Panc1 (cell line): ENCODE results near the gene SLC26A3.

Experiments used
- POLR2AphosphoS5 ChIP-seq: IDR thresholded peaks from 2 replicates; pipeline ENCODE4 v1.6.1; 2012; ENCODE audit warnings: mild to moderate bottlenecking, low read depth, low read length, moderate library complexity
- SIN3A ChIP-seq: IDR thresholded peaks from 2 replicates; pipeline ENCODE4 v1.6.1; 2012; ENCODE audit warnings: low read depth, mild to moderate bottlenecking, low read length, moderate library complexity, borderline replicate concordance; ENCODE audit not compliant: insufficient read depth
- TCF7L2 ChIP-seq: IDR thresholded peaks from 2 replicates; pipeline ENCODE4 v1.6.1; 2011; ENCODE audit warnings: mild to moderate bottlenecking, low read depth, low read length, inconsistent platforms
- TF ChIP-seq, protein P1 (sequence below), 2 experiments: IDR thresholded peaks; 2 replicates each; pipeline ENCODE4 v1.6.1; 2011 to 2012; ENCODE audit warnings: low read depth in 2 of 2, control low read depth in 1 of 2, low read length in 1 of 2, mild to moderate bottlenecking in 1 of 2, moderate library complexity in 1 of 2; ENCODE audit not compliant: insufficient read depth in 1 of 2
- TF ChIP-seq, protein P2 (sequence below): fragments of 450-650 bp; IDR thresholded peaks from 2 replicates; pipeline ENCODE4 v1.5.1; 2017; ENCODE audit warnings: mild to moderate bottlenecking

DNA sequence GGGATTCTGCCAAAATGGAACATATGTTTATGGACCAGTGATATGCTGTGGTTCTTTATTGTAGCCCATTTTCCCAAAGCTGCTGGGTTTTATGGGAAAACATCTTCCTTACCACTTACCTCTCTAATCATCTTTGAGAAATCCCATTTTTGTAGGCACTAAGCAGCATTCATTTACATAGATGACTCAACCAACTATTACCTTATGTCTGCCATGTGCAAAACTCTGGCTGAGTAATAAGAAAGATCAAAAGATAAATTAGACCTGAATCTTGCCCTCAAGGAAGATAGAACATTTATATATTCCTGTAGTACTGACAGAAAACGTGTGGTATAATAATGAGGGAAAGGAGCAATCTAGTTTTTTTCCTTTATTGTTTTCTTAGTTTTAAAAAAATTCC is 34.8 kb downstream of the SLC26A3 start:
- TF ChIP-seq, protein P1, sequence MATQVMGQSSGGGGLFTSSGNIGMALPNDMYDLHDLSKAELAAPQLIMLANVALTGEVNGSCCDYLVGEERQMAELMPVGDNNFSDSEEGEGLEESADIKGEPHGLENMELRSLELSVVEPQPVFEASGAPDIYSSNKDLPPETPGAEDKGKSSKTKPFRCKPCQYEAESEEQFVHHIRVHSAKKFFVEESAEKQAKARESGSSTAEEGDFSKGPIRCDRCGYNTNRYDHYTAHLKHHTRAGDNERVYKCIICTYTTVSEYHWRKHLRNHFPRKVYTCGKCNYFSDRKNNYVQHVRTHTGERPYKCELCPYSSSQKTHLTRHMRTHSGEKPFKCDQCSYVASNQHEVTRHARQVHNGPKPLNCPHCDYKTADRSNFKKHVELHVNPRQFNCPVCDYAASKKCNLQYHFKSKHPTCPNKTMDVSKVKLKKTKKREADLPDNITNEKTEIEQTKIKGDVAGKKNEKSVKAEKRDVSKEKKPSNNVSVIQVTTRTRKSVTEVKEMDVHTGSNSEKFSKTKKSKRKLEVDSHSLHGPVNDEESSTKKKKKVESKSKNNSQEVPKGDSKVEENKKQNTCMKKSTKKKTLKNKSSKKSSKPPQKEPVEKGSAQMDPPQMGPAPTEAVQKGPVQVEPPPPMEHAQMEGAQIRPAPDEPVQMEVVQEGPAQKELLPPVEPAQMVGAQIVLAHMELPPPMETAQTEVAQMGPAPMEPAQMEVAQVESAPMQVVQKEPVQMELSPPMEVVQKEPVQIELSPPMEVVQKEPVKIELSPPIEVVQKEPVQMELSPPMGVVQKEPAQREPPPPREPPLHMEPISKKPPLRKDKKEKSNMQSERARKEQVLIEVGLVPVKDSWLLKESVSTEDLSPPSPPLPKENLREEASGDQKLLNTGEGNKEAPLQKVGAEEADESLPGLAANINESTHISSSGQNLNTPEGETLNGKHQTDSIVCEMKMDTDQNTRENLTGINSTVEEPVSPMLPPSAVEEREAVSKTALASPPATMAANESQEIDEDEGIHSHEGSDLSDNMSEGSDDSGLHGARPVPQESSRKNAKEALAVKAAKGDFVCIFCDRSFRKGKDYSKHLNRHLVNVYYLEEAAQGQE (IDR thresholded peaks at IDR 0.05; ENCODE audit: insufficient read depth in 1 of 2, low read depth in 2 of 2, low read length in 1 of 2) = no peak
- TF ChIP-seq, protein P2, sequence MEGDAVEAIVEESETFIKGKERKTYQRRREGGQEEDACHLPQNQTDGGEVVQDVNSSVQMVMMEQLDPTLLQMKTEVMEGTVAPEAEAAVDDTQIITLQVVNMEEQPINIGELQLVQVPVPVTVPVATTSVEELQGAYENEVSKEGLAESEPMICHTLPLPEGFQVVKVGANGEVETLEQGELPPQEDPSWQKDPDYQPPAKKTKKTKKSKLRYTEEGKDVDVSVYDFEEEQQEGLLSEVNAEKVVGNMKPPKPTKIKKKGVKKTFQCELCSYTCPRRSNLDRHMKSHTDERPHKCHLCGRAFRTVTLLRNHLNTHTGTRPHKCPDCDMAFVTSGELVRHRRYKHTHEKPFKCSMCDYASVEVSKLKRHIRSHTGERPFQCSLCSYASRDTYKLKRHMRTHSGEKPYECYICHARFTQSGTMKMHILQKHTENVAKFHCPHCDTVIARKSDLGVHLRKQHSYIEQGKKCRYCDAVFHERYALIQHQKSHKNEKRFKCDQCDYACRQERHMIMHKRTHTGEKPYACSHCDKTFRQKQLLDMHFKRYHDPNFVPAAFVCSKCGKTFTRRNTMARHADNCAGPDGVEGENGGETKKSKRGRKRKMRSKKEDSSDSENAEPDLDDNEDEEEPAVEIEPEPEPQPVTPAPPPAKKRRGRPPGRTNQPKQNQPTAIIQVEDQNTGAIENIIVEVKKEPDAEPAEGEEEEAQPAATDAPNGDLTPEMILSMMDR = no peak
- TF ChIP-seq TCF7L2 (no peak), POLR2AphosphoS5 (no peak), SIN3A (no peak)
